Mucosa of descending colon (tissue), 3 donors: Measurements from ENCODE around the gene PIK3R3. TPM values are rescaled to one million over a fixed set of nuclear protein-coding genes. Genes with fewer than 3 reads are reported as not detected.

ENCODE experiments used
- ATAC-seq: fragments of 200-7000 bp; cut with Tn5 transposase; one replicate; pipeline ENCODE4 v1.9.1; 2020; ENCODE audit warnings: mild to moderate bottlenecking, moderate library complexity
- DNase-seq, 3 donors: peaks; one replicate each; pipeline ENCODE4 v3.0.0-alpha.2; 2020
- H3K36me3 ChIP-seq: fragments of 200-600 bp; one replicate; pipeline ENCODE4 v1.8.0; 2021; ENCODE audit warnings: low read depth, mild to moderate bottlenecking
- H3K4me1 ChIP-seq: fragments of 200-600 bp; one replicate; pipeline ENCODE4 v1.8.0; 2021; ENCODE audit warnings: low read depth, mild to moderate bottlenecking
- H3K4me3 ChIP-seq: fragments of 200-600 bp; one replicate; pipeline ENCODE4 v1.8.0; 2021; ENCODE audit warnings: mild to moderate bottlenecking
- H3K9me3 ChIP-seq: fragments of 200-600 bp; one replicate; pipeline ENCODE4 v1.8.0; 2021; ENCODE audit warnings: mild to moderate bottlenecking
- CTCF ChIP-seq: fragments of 200-600 bp; IDR thresholded peaks from one replicate; pipeline ENCODE4 v1.8.0; 2022; ENCODE audit warnings: antibody characterized with exemption, mild to moderate bottlenecking
- intact Hi-C, 2 donors: fragments of 100-400 bp; cut with DNase I in 1 of 2; cut with micrococcal nuclease in 1 of 2; formaldehyde crosslinking; loops; one replicate each; pipeline versions ENCODE4 v1.11.0 to v1.11.1; 2022; cut with DNase I, micrococcal nuclease
- total RNA-seq, 3 donors: library from RNA; stranded (reverse); fragmentation: NEBNext Ultra II Directional in 2 of 3; extraction: Animal tissue kit (Norgen Biotek cat#: 25700) in 2 of 3; gene quantifications; one replicate each; pipeline versions ENCODE4 v1.2.1 to v1.2.4, GENCODE V29; 2021 to 2023
- donor health status: DM: no; HTN: no; CAD: no; lungs with moderate emphysema.
- donor health status: DM: no; HTN: no; CAD: no.
- donor health status: DM: no; HTN: yes; CAD: no.

Gene PIK3R3
- total RNA-seq, 3 donors from 2014 or later = 5.9 to 15.6 (median 10.6) TPM

DNA sequence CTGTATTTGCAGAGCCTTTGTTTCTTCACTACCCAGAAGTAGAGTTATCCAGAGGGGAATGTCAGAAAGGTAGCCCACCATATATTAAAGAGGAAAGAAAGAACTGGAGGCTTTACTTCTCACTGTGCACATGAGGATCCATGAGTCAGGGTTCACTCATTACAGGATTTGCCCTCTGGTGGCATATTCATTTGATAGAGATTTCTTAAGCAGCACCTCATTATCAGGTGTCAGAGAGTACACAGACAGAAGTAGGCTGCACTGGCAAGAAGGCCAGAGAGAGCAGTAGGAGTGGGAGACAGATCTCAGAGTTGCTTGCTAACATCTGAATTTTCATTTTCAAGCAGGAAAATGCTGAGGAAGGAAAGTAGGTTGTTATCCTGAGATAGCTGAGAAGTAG is 123.8 kb downstream of the PIK3R3 start:
- Histone ChIP-seq H3K4me1 (no peaks in the 10 kb centered on the region), H3K36me3 (peaks cover 4% of the 10 kb centered on the region), H3K9me3 (no peaks in the 10 kb centered on the region), H3K4me3 (no peak overlapping the region)
- DNase-seq = no peak
- intact Hi-C loops = no loop called here
- no peak for TF ChIP-seq CTCF
- ATAC-seq = no peak

- no peak for TF ChIP-seq CTCF
- no peak overlapping the region for H3K4me3 ChIP-seq
- intact Hi-C loops = no loop called here
- H3K9me3 ChIP-seq = no peaks in the 10 kb centered on the region
- no peaks in the 10 kb centered on the region for H3K36me3 ChIP-seq
- no peak for ATAC-seq
- no peak for DNase-seq
- H3K4me1 ChIP-seq = no peaks in the 10 kb centered on the region
These were observed 126.8 kb downstream of the PIK3R3 start for GRCh38 chr1:46005594-46005993.

- ATAC-seq (no peak), DNase-seq (no peak)
- H3K4me3 ChIP-seq = no peak overlapping the region
- H3K36me3 ChIP-seq = no peaks in the 10 kb centered on the region
- H3K9me3 ChIP-seq = no peaks in the 10 kb centered on the region
- intact Hi-C loops = no loop called here
- no peak for TF ChIP-seq CTCF
- H3K4me1 ChIP-seq = no peaks in the 10 kb centered on the region
These were observed 127.9 kb downstream of the PIK3R3 start for GRCh38 chr1:46004492-46004891.

DNA sequence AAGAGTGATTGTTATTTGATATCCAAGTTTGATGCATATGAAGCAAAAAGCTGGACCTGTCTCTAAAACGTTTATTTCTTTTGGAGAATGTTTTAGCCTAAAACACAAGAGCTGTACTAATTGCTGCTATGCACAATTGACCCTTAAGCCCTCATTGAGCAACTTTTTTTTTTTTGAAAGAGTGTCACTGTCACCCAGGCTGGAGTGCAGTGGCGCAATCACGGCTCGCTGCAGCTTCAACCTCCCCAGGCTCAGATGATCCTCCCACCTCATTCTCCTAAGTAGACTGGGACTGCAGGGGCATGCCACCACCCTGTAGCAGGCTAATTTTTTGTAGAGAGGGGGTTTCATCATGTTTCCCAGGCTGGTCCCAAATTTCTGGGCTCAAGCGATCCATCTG is 129.1 kb downstream of the PIK3R3 start:
- H3K4me3 ChIP-seq = no peak overlapping the region
- intact Hi-C loops = no loop called here
- no peak for ATAC-seq
- no peaks in the 10 kb centered on the region for H3K36me3 ChIP-seq
- DNase-seq = no peak
- TF ChIP-seq CTCF = no peak
- no peaks in the 10 kb centered on the region for H3K9me3 ChIP-seq
- no peaks in the 10 kb centered on the region for H3K4me1 ChIP-seq

- intact Hi-C loops = no loop called here
- ATAC-seq (no peak), DNase-seq (no peak)
- Histone ChIP-seq H3K4me1 (no peaks in the 10 kb centered on the region), H3K36me3 (no peaks in the 10 kb centered on the region), H3K4me3 (no peak overlapping the region), H3K9me3 (no peaks in the 10 kb centered on the region)
- TF ChIP-seq CTCF = no peak
These were observed 129.8 kb downstream of the PIK3R3 start for GRCh38 chr1:46002551-46003150.
